Right ventricle myocardium superior (tissue), 1 donor: Measurements from ENCODE around the gene SNAPIN. TPM values are rescaled to one million over a fixed set of nuclear protein-coding genes. Genes with fewer than 3 reads are reported as not detected.
A peak's percentile ranks its signal among the peaks of the same experiment; 100 is the strongest.

Experiments used
- ATAC-seq: fragments of 200-7000 bp; cut with Tn5 transposase; one replicate; pipeline ENCODE4 v1.9.1; 2020; ENCODE audit warnings: mild to moderate bottlenecking; ENCODE audit not compliant: poor library complexity
- DNase-seq: peaks from one replicate; pipeline ENCODE4 v3.0.0-alpha.2; 2020
- intact Hi-C: fragments of 100-400 bp; cut with DNase I; formaldehyde crosslinking; loops from one replicate; pipeline ENCODE4 v1.11.2; 2022
- long read RNA-seq: library from polyadenylated mRNA; unstranded; transcript quantifications from one replicate; pipeline ENCODE4 v2.0.0, GENCODE V29; 2021
- total RNA-seq: library from RNA; stranded (reverse); fragmentation: NEBNext Ultra II Directional; extraction: Animal tissue kit (Norgen Biotek cat#: 25700); gene quantifications from one replicate; pipeline ENCODE4 v1.2.1, GENCODE V29; 2021
- donor health status: DM: no; HTN: yes; CAD: no; lungs with severe emphysema.

Gene SNAPIN, protein sequence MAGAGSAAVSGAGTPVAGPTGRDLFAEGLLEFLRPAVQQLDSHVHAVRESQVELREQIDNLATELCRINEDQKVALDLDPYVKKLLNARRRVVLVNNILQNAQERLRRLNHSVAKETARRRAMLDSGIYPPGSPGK
- total RNA-seq = 57.2 TPM
- long read RNA-seq, transcript SNAPIN-201 (4 exons, 1,030 nt) = major isoform, 68 of 90 reads
- long read RNA-seq, transcript SNAPIN-202 (3 exons, 922 nt) = minor isoform, 6 of 90 reads
- long read RNA-seq, transcript SNAPIN-203 (3 exons, 643 nt) = minor isoform, 6 of 90 reads
- long read RNA-seq, partial matches to known transcripts = 4 of 90 reads
- long read RNA-seq, other reads (novel, unspliced or antisense) = 3 of 90 reads

DNA sequence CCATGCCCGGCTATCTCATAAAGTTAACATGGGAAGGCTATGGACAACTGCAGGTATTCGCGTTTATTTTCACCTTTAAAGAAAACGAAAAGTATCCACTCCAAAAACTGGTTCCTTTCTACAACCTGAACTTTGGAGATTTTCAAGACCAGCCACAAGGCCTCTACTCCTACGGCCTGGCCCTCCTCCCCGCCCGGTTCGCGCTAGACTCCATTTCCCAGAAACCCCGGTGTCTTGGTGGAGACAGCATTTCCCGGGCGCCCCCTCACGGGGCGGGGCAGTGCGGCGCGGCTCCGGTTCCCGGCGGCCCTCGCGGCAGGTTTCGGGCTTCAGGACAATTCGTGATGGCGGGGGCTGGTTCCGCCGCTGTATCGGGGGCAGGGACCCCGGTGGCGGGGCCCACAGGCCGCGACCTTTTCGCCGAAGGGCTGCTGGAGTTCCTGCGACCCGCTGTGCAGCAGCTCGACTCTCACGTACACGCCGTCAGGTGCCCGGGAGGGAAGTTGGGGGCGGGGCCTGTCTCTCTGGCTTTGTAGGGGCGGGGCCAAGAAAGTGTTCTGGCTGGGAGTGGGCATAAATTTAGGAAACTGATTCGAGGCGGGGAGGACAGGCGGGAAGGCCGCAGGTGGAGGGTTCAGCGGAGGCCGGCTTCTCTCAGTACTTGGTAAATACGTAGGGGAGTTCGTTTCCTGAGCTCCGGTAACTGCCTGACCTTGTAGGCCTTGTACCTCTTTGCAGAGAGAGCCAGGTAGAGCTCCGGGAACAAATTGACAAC is at the start of gene SNAPIN:
SNAPIN (plus strand) TSS at position 304 of the 775 bp plus-strand sequence; CDS start at position 345, 41 bp downstream.
- ATAC-seq = peak; percentile 98
- intact Hi-C loops = no loop called here
- DNase-seq = peak; percentile 95

DNA sequence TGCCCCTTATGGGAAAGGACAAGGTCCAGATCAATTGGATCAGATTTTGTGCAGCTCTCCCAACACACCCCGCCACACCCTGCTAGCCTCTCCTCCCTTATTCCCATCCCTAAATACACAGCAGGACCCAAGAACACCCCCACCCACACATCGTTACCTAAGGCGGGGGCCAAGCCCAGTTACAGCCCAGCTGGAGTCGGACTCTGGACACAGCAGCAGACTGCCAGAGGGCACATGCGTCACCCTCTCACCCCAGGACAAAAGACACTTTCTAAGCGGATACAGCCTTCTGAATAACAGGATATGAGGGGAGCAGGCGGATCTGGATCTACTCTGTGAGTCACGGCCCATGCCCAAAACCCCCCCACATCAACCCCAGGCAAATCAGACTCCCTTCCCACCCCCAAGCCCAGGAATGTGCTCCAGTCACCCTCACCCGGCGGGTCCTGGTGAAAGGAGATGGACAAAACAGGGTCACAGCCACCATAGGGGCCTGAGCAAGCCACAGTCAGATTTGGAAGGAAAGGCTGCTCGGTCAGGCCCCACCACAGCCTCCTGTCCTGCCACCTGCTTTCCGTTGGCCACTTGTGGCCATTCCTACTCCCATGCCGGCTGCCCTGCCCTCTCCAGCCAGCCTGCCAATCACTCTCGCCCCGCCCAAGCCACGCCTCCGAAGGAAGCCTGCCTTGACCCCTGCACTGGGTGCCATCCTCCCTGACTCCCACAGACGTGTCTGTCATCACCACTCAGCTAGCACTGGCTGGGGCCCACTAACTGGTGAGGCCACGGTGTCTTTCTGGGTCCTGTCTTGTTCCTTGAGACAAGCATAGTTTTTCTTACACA is 49.5 kb upstream of the SNAPIN start:
- peak; percentile 62 for ATAC-seq
- peak; percentile 86 for DNase-seq
- intact Hi-C loops = no loop called here

DNA sequence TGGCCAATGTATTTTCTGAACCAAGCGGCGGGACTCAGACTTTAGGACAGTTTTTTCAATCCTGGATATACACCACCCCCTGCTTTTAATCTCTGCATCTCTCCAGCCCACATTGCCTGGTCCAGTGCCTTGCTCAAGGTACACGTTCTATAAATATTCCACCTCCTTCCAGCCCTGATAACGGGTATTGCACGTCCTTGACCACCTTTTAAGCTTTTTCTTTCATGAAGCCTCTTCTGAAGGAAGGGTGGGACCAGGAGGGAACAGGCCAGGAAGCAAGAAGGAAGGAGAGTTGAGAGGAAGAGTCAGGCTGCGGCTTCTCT is 49.0 kb upstream of the SNAPIN start:
- intact Hi-C loops = no loop called here

DNA sequence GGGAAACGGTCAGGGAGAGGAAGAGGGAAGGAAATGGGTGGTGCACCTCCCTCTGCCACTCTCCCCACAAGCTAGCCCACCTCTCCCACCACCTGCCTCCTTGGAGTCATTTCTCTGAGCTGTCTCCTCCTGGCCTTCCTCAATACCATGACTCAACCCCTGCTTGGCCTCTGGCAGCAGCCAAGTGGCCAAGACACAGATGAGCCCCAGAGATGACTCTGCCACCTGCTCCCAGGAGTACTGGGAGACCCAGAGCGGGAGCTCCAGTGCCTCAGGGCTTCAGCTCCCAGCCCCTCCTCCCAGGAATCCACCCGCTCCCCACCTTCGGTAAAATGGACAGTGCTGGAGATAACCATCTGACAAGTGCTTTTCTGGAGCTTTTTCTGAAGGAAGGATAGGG is 48.2 kb upstream of the SNAPIN start:
- DNase-seq (no peak), ATAC-seq (no peak)
- intact Hi-C loops = no loop called here

More for the DNA sequence above, 49.0 kb upstream of the SNAPIN start:
- ATAC-seq (no peak), DNase-seq (no peak)

DNA sequence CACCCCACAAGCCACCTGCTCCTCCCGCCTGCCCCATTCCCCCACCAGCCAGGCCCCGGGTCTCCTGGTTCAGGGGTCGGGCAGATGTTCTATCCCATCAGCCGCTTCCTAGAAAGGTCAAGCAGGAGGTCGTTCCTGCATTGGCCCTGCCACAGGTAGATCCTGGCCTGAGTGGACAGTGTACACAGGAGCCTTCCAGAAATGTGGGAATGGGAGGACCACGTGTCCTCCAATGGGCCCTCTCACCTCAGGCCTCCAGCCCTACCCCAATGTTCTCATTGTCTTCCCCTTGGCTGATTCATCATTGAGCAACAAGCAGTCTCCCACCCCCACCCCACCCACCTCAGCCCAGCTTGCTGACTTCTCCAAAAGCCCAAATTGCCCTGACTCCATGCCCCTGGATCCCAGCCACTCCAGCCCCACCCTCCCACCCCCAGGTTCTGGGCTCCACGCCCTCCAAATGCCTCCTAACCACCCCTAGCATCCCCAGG is 47.6 kb upstream of the SNAPIN start:
- DNase-seq (no peak), ATAC-seq (no peak)
- intact Hi-C loops = no loop called here

DNA sequence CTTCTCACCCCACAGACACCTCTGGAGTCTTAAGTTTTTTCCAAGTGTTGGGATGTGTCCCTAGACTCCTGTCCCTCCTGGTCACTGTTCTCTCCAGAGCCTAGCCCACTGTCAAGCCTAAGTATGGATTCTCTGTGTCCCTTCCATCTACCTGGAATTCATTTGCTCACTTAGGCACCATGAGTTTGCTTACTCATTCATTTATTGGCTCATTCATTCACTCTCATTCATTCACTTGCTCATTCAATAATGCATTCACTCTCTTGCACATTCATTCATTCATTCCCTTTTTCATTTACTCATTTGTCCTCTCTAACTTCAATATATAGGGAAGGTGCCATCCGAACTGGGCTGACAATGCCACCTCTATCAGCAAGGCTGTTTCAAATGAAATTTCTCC is 47.1 kb upstream of the SNAPIN start:
- ATAC-seq = no peak
- intact Hi-C loops = no loop called here

DNA sequence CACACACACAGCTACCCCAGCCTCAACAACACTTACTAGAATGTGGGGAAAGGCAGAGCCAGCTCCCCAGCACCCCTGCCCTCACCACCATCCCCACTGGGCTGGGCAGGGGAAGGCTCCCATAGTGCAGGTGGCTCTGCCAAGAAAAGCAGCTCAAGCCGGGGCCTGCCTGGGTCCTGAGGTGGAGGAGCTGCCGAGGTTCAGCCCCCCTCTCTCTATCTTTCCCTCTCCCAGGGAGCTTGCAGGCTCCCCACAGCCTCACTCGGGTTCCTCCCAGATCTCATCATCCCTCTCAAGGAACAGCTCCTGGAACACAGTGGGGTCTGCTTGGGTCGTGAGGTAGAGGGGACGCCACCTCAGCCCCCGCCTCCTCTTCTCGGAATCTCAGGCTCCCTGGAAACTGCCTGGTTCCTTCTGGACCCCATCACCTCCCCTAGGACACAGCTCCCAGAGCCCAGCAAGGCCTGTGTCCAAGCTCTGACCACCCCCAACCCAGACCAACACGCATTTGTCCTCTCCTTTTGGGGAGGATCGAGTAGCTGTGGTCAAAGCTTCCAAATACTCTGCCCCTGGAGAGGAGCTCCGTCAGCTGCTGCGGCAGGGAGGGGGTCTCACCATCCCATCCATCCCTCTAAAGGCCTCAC is 46.3 kb upstream of the SNAPIN start:
- intact Hi-C loops = no loop called here
- ATAC-seq (peak; percentile 11), DNase-seq (no peak)

More for the DNA sequence above, 47.1 kb upstream of the SNAPIN start:
- DNase-seq = no peak

DNA sequence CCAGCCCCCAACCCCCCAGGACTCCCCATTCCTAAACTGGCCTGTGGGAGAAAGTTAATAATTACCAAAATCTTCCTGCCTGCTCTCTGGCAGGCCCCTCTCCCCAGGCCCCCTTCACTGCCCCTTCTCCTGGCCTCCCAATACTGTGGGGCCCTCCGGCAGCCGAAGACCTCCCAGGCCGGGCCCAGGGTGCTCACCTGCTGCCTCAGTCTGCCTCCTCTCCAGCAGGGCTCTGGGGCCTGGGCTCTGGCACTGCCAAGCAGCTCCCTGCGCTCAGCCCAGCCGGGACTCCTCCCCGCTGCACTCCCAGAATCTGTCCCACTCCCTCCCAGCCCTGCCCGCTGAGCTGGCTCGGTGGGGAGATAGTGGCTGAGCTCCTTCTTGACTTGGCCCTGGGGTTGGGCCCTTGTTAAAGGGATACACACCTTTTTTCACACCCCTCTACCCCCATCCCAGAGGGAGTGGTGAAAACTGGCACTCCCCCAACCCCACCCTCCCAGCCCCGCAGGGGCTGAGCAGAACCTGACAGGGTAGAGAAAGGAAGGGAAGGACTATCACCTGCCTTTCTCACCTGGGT is 45.7 kb upstream of the SNAPIN start, which contains the start of gene S100A16:
S100A16 (minus strand) TSS at position 383 of the 577 bp plus-strand sequence. CDS start 4,986 bp downstream, outside the sequence.
- ATAC-seq (peak; percentile 86), DNase-seq (peak; percentile 86)
- intact Hi-C loops = no loop called here

DNA sequence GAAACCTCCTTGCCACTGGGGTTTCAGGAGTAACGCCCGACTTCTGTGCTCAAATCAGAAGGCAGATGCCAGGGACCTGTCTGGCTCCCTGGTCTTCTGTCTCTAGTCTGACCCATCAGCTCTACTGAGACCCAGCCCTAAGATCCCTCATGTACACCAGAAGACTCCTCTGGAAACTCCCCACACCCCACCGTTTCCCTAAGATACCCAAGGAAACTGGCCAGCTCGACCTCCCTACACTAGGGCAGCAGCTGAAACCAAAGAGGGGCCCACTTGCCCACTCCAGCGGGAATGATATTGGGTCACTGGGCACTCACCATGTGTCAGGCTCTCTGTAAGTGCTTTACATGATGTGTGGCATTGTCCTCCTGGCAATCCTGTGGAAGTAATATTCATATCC is 45.1 kb upstream of the SNAPIN start:
- ATAC-seq = no peak
- intact Hi-C loops = no loop called here
- no peak for DNase-seq

DNA sequence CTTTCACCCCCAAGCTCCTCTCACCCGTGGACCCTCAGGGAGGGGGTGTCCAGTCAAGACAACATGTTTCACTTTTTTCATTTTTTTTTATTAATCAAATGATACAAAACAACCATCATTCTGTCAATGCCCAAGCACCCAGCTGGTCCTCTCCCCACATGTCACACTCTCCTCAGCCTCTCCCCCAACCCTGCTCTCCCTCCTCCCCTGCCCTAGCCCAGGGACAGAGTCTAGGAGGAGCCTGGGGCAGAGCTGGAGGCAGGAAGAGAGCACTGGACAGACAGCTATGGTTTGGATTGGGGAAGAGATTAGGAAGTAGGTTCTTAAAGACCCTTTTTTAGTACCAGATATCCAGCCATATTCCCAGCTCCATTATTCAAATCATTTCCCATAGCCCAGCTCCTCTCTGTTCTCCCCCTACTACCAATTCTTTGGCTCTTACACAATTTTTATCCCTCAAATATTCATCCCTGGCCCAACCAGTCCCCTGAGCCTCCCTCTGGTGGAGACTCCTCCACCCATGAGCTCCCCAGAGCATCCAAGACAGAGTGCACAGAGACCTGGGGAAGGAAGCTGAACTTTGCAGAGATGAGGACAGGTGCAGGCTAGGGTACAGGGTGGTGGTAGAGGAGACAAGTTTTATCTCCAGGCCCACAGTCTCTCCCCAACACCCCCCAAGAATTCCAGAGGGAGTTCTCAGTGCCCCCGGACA is 44.2 kb upstream of the SNAPIN start:
- ATAC-seq (no peak), DNase-seq (no peak)
- intact Hi-C loops = no loop called here

DNA sequence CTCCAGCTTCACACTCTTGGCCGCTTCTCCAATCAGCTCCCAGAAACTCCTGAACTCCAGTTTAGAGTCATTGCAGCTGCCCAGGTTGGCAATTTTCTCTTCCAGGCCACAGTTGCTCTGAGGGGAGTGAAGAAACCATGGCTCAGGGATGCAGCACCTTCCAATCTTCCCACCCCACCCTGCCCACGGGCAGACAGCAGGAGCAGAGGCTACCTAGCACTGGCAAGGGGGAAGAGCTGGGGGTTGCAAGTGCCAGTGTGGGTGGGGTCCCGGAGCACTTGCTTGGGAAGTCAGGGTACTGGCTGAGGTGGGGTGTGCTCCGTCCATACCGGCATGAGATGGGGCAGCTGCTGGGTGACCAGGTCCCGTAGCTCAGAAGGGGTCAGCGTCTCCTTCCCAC is 43.6 kb upstream of the SNAPIN start:
- intact Hi-C loops = no loop called here
- ATAC-seq (no peak), DNase-seq (no peak)

DNA sequence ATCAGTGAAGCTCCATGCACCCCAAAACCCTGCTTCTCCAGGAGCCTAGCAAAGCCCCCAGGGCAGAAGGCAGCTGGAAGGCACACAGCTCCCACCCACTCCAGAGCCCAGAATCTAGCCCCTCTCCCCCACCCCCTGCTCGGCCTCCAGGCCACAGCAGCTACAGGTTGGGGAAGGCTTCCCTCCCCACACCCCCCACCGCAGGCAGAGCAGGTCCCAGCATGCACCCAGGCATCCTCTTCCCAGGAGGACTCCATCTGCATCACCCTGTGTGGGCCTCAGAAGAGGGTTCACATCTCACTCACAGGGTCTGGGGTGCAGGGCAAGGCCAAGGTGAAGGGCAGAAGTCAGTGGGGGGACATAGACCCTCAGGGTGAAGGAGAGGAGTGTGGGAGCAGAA is 43.1 kb upstream of the SNAPIN start:
- ATAC-seq (no peak), DNase-seq (no peak)
- intact Hi-C loops = no loop called here

DNA sequence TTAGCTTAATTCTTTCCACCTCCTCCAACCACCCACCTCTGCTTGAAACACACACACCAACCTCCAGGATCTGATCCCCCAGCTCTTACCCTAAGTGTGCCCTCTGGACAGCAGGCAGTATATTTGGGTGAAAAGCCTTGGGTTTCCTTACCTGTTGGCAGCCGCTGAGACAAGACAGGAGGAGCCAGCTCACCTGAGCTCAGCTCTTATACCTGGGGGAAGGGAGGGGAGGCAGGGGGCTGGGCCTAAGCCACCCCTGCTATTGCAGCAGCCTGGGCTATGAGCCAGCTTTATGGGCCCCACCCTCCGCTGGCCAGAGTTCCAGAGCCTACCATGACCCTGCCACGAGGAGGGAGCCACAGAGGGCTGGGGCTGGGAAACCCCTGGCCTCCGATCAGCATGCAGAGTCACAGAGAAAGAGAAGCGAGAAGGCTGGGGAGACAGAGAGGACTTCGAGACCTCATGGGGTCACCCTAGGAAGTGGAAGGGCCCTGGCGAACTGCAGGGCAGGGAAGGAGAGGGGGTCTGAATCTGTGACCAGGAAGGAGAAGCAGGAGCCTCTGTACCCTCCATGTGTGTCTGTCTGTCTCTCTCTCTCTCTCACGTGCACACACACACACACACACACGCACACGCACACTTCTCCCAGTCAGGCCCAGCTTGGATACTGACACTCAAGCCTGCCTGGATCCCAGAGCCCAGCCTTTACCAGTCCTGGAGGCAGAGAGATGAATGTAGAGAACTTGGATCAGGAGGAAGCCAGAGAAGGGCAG is 42.2 kb upstream of the SNAPIN start, which contains the start of gene S100A14:
S100A14 (minus strand) TSS at position 182 of the 773 bp plus-strand sequence. CDS start 467 bp downstream, outside the sequence.
- intact Hi-C loops = no loop called here
- ATAC-seq (peak; percentile 48), DNase-seq (peak; percentile 74)

DNA sequence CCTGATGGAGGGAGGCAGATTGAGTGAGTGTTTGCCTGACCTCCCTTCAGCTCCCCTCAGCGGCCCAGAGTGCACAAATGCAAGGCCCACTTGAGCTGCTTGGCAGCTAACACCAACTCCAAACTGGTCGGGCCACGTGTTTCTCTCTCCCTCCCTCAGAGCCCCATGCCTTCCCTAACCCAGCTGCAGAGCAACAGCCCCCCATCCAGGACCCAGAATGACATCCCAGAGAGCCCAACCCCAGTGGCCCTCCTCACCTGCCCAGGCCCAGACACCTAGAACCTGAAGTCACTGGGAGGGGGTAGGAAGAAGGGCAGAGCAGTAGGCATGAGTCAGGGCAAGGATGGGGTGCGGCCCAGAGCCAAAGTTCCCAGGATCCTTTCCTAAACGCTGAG is 41.6 kb upstream of the SNAPIN start:
- intact Hi-C loops = no loop called here
- ATAC-seq = peak; percentile 55
- no peak for DNase-seq

DNA sequence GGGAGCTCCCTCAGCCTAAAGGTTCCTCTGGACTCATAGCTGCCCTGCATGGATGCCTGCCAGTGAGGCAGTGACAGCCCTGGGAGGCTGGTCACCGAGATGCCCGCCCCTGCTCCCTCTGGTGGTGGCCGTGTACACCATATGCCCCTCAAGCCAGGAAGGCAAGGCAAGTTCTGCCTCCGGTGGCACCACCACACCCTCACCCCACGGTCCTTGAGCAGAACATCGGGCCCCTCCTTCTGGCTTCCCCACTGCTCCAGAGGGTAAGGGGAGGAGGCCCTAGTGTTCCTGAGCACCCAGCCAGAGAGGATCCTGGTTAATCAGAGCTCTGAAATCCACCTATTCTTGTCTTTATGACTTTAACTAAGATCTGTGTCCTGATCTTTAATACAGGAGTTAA is 40.8 kb upstream of the SNAPIN start:
- intact Hi-C loops = no loop called here
- DNase-seq = no peak
- ATAC-seq = no peak

DNA sequence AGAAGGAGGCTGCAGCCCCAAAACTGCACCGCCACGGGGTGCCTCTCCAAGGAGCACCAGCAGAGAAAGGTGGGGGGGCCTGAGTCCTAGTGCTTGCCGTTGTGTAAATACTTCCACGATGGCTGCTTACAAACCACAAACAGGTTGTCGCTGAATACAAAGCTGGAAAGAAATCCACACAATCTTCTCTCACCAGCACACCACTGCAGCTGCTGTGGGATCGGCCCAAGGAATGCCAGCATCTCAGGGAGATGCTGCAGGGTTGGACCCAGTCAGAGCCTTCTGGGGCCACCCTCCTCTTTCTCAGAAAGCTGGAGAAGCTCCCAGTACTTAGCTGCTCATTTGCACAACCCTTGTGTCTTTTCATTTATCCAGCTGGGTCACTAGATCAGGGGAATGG is 39.3 kb upstream of the SNAPIN start:
- intact Hi-C loops = no loop called here

DNA sequence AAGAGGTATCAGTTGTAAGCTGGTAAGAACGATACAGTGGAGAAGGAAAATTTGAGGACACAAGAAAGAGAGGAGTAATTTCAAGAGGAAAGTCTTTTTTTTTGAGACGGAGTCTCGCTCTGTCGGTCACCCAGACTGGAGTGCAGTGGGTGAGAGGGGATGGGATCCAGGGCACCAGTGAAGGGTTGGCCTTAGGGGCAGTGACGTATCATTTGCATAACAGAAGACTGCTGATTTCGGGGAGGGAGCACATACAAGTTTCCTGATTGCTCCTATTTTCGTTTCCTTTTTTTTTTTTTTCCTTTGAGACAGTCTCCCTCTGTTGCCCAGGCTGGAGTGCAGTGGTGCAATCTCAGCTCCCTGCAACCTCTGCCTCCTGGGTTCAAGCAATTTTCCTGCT is 35.4 kb upstream of the SNAPIN start:
- DNase-seq = no peak

More for the DNA sequence above, 39.3 kb upstream of the SNAPIN start:
- ATAC-seq (no peak), DNase-seq (no peak)

More for the DNA sequence above, 35.4 kb upstream of the SNAPIN start:
- intact Hi-C loops = no loop called here
- no peak for ATAC-seq
